ENCODE measurements around the gene SUV39H2. TPM values are rescaled to one million over a fixed set of nuclear protein-coding genes. Genes with fewer than 3 reads are reported as not detected.

The SUV39H2 gene
- total RNA-seq, 5 donors from 2014 or later (not counting 1 experiment from before 2014, with no cell fraction given), result 2.4 to 5.1 (median 3.4) TPM

GRCh38 chr10:14838582-14839304, 39.9 kb upstream of the SUV39H2 start:
- peaks cover 27 to 35% (median 33%) of the 10 kb centered on the region in 3 donors for H3K4me1 Mint-ChIP-seq
- ATAC-seq (replicated peaks in 1 of 4) (peak in 3 of 4 experiments; percentile 2 to 6 (median 3)), DNase-seq (peak in 18 of 35 experiments; percentile 3 to 38 (median 6))
- Histone ChIP-seq H3K27me3 (replicated peaks in 1 of 2; ENCODE audit: control insufficient read depth in 2 of 2, extremely low read depth in 1 of 2, insufficient read depth in 2 of 2, low read length in 1 of 2) (no peaks in the 10 kb centered on the region), H3K9me3 (no peaks in the 10 kb centered on the region), H3K4me3 (ENCODE audit: control insufficient read depth in 1 of 2, extremely low read depth in 1 of 2, low read length in 1 of 2) (peak overlapping the region; percentile 97 to 100), H3K4me1 (ENCODE audit: control insufficient read depth in 1 of 2, extremely low read depth in 1 of 2, insufficient read depth in 2 of 2, low read length in 2 of 2) (peaks cover 11 to 26% of the 10 kb centered on the region in 2 experiments), H3K27ac (ENCODE audit: low read length) (peak overlapping the region; percentile 89), H3K36me3 (ENCODE audit: control insufficient read depth in 2 of 2, extremely low read depth in 1 of 2, insufficient read depth in 1 of 2, low read length in 1 of 2) (peaks cover 0 to 26% of the 10 kb centered on the region in 2 donors)
- peaks cover 20% of the 10 kb centered on the region for H3K36me3 Mint-ChIP-seq
- CTCF ChIA-PET, result interaction anchor here (0.6 to 2.2 kb wide), 10 partner anchors 15 to 302 kb away, joined by 3 to 13 read pairs (median 4); partner anchors contain the start of genes MEIG1 (in 1 of the 2) and SUV39H2 (in 1 of the 2)
- no peaks in the 10 kb centered on the region for H3K9me3 Mint-ChIP-seq
- POLR2A ChIA-PET, result interaction anchor here (0.5 to 2.2 kb wide), 17 partner anchors 9 to 907 kb away, joined by 3 to 14 read pairs (median 5); partner anchors contain the start of genes MEIG1 (in 1 of the 2), RPP38 (in 1 of the 2) and SUV39H2 (in 1 of the 2)
- peak overlapping the region; percentile 95 to 96 for H3K27ac Mint-ChIP-seq
- H3K4me3 Mint-ChIP-seq, result peak overlapping the region; percentile 88 to 97 (median 92)
- no peaks in the 10 kb centered on the region for H3K27me3 Mint-ChIP-seq
- WGBS (ENCODE audit: insufficient coverage), result 1% methylated on average over 54 of the region's 60 CpGs

DNA sequence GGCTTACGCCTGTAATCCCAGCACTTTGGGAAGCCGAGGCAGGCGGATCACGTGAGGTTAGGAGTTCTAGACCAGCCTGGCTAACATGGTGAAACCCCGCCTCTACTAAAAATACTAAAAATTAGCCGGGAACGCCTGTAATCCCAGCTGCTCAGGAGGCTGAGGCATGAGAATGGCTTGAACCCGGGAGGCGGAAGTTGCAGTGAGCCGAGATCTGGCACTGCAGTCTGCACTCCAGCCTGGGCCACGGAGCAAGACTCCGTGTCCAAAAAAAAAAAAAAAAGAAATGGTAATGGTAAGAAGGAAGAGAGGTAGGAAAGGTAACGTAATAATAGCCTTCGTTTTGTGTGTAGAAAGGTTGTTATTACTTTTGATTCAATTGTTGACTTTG, 39.4 kb upstream of the SUV39H2 start:
- no peaks in the 10 kb centered on the region for H3K27me3 ChIP-seq (replicated peaks in 1 of 2; ENCODE audit: control insufficient read depth in 2 of 2, extremely low read depth in 1 of 2, insufficient read depth in 2 of 2, low read length in 1 of 2)
- DNase-seq, result no peak
- ChIA-PET CTCF (interaction anchor here in 1 of 2 donors (0.9 to 2.2 kb wide), 2 partner anchors 39 to 119 kb away, joined by 4 to 13 read pairs; partner anchors contain the start of genes MEIG1 and SUV39H2), POLR2A (interaction anchor here in 1 of 2 donors (0.6 kb wide), 1 partner anchor 33 kb away, joined by 5 read pairs; no protein-coding TSS in a partner anchor)
- Mint-ChIP-seq H3K27me3 (no peaks in the 10 kb centered on the region), H3K4me1 (peaks cover 28 to 35% (median 34%) of the 10 kb centered on the region in 3 donors), H3K4me3 (peak overlapping the region; percentile 88 to 97 (median 92)), H3K36me3 (peaks cover 24% of the 10 kb centered on the region), H3K27ac (peak overlapping the region; percentile 19 to 96), H3K9me3 (no peaks in the 10 kb centered on the region)
- 12% methylated on average over 10 of the region's 14 CpGs for WGBS (ENCODE audit: insufficient coverage)
- no peak for ATAC-seq (replicated peaks in 1 of 4)
- peaks cover 0 to 32% of the 10 kb centered on the region in 2 donors for H3K36me3 ChIP-seq (ENCODE audit: control insufficient read depth in 2 of 2, extremely low read depth in 1 of 2, insufficient read depth in 1 of 2, low read length in 1 of 2)
- H3K27ac ChIP-seq (ENCODE audit: low read length), result no peak overlapping the region
- peak overlapping the region; percentile 97 to 100 for H3K4me3 ChIP-seq (ENCODE audit: control insufficient read depth in 1 of 2, extremely low read depth in 1 of 2, low read length in 1 of 2)
- H3K9me3 ChIP-seq, result no peaks in the 10 kb centered on the region
- H3K4me1 ChIP-seq (ENCODE audit: control insufficient read depth in 1 of 2, extremely low read depth in 1 of 2, insufficient read depth in 2 of 2, low read length in 2 of 2), result peaks cover 11 to 26% of the 10 kb centered on the region in 2 experiments

DNA sequence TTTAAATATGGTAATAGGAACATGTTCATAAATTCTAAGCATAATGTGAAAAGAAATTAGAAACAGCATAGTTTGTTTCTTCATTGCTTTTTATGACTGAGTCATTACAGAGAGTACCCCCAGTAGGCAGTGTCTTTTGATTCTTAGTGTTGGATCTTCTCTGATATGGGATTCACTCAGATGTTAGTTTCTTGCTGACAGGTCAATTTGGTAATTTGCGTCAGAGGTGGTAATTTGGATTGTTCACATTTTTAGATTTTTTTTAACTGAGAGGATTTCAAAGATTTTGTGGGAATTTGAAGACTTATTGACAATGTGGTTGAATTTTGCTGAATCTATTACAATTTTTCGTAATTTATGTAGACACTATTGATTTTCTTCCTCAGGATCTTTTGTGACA, 38.5 kb upstream of the SUV39H2 start:
- Histone ChIP-seq H3K9me3 (no peaks in the 10 kb centered on the region), H3K36me3 (ENCODE audit: control insufficient read depth in 2 of 2, extremely low read depth in 1 of 2, insufficient read depth in 1 of 2, low read length in 1 of 2) (peaks cover 2 to 40% of the 10 kb centered on the region in 2 donors), H3K4me3 (ENCODE audit: control insufficient read depth in 1 of 2, extremely low read depth in 1 of 2, low read length in 1 of 2) (no peak overlapping the region), H3K27ac (ENCODE audit: low read length) (no peak overlapping the region), H3K4me1 (ENCODE audit: control insufficient read depth in 1 of 2, extremely low read depth in 1 of 2, insufficient read depth in 2 of 2, low read length in 2 of 2) (peaks cover 11 to 26% of the 10 kb centered on the region in 2 experiments), H3K27me3 (replicated peaks in 1 of 2; ENCODE audit: control insufficient read depth in 2 of 2, extremely low read depth in 1 of 2, insufficient read depth in 2 of 2, low read length in 1 of 2) (no peaks in the 10 kb centered on the region)
- Mint-ChIP-seq H3K27me3 (no peaks in the 10 kb centered on the region), H3K4me3 (peak overlapping the region in 2 of 3 donors; percentile 54 to 97), H3K4me1 (peaks cover 35 to 39% (median 36%) of the 10 kb centered on the region in 3 donors), H3K27ac (no peak overlapping the region), H3K9me3 (no peaks in the 10 kb centered on the region), H3K36me3 (peaks cover 30% of the 10 kb centered on the region)
- 100% methylated on average over 1 of the region's 2 CpGs for WGBS (ENCODE audit: insufficient coverage)
- ChIA-PET CTCF (no interaction called here), POLR2A (interaction anchor here in 1 of 2 donors (0.7 kb wide), 1 partner anchor 257 kb away, joined by 3 read pairs; no protein-coding TSS in a partner anchor)
- DNase-seq (no peak), ATAC-seq (replicated peaks in 1 of 4) (no peak)

- no peak overlapping the region for H3K27ac Mint-ChIP-seq
- Histone ChIP-seq H3K9me3 (no peaks in the 10 kb centered on the region), H3K27ac (ENCODE audit: low read length) (no peak overlapping the region), H3K27me3 (replicated peaks in 1 of 2; ENCODE audit: control insufficient read depth in 2 of 2, extremely low read depth in 1 of 2, insufficient read depth in 2 of 2, low read length in 1 of 2) (no peaks in the 10 kb centered on the region), H3K36me3 (ENCODE audit: control insufficient read depth in 2 of 2, extremely low read depth in 1 of 2, insufficient read depth in 1 of 2, low read length in 1 of 2) (peaks cover 3 to 52% of the 10 kb centered on the region in 2 donors), H3K4me1 (ENCODE audit: control insufficient read depth in 1 of 2, extremely low read depth in 1 of 2, insufficient read depth in 2 of 2, low read length in 2 of 2) (peaks cover 6 to 12% of the 10 kb centered on the region in 2 experiments), H3K4me3 (ENCODE audit: control insufficient read depth in 1 of 2, extremely low read depth in 1 of 2, low read length in 1 of 2) (no peak overlapping the region)
- no peak for DNase-seq
- H3K4me1 Mint-ChIP-seq, result peaks cover 28 to 30% (median 30%) of the 10 kb centered on the region in 3 donors
- CTCF ChIA-PET, result no interaction called here
- WGBS (ENCODE audit: insufficient coverage), result 100% methylated on average over 15 of the region's 15 CpGs
- no peak for ATAC-seq (replicated peaks in 1 of 4)
- H3K27me3 Mint-ChIP-seq, result no peaks in the 10 kb centered on the region
- no peak overlapping the region for H3K4me3 Mint-ChIP-seq
- POLR2A ChIA-PET, result interaction anchor here (0.5 to 0.6 kb wide), 3 partner anchors 34 to 320 kb away, joined by 3 to 9 read pairs (median 3); no protein-coding TSS in a partner anchor
- peaks cover 41% of the 10 kb centered on the region for H3K36me3 Mint-ChIP-seq
- H3K9me3 Mint-ChIP-seq, result no peaks in the 10 kb centered on the region
Measured at GRCh38 chr10:14843327-14843988, 35.2 kb upstream of the SUV39H2 start.

DNA sequence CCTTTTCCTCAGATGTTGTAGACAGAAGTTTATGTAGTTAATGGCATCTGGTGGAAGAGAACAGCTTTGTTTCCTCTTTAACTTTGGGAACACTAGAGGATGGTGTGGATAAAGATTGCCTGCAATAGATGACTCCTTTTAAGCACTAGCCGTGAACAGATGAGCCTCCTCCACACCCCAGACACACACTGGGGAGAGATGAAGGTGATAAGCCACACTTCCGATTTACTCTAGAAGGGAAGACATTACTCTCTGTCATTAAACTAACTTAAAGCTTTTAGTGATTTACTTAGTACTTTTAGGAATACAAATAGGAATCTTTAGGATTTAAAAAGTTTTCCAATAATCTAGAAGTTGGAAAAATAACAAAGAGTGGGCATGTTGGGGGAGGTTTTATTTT, 33.7 kb upstream of the SUV39H2 start:
- no peak overlapping the region for H3K27ac Mint-ChIP-seq

DNA sequence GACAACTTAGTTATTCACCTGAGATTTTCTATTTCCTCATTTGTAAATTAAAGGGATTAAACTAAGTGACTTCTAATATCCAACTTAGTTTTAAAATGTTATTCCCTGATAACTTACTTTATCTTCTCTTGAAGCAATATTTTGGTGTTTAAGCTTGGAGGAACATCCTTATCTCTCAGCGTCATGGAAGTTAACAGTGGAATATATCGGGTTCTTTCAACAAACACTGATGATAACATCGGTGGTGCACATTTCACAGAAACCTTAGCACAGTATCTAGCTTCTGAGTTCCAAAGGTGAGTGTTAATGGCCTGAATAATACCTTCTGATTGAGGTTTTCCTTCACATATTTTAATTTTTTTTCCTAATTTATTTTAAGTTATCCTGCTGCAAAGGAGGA, 26.4 kb upstream of the SUV39H2 start:
- no peak for ATAC-seq (replicated peaks in 1 of 4)
- H3K36me3 Mint-ChIP-seq, result peaks cover 46% of the 10 kb centered on the region
- peaks cover 0 to 47% of the 10 kb centered on the region in 2 donors for H3K36me3 ChIP-seq (ENCODE audit: control insufficient read depth in 2 of 2, extremely low read depth in 1 of 2, insufficient read depth in 1 of 2, low read length in 1 of 2)

More for the DNA sequence above, 33.7 kb upstream of the SUV39H2 start:
- Histone ChIP-seq H3K4me1 (ENCODE audit: control insufficient read depth in 1 of 2, extremely low read depth in 1 of 2, insufficient read depth in 2 of 2, low read length in 2 of 2) (peaks cover 0 to 2% of the 10 kb centered on the region in 2 experiments), H3K27ac (ENCODE audit: low read length) (no peak overlapping the region), H3K9me3 (no peaks in the 10 kb centered on the region), H3K36me3 (ENCODE audit: control insufficient read depth in 2 of 2, extremely low read depth in 1 of 2, insufficient read depth in 1 of 2, low read length in 1 of 2) (peaks cover 3 to 59% of the 10 kb centered on the region in 2 donors), H3K4me3 (ENCODE audit: control insufficient read depth in 1 of 2, extremely low read depth in 1 of 2, low read length in 1 of 2) (no peak overlapping the region), H3K27me3 (replicated peaks in 1 of 2; ENCODE audit: control insufficient read depth in 2 of 2, extremely low read depth in 1 of 2, insufficient read depth in 2 of 2, low read length in 1 of 2) (no peaks in the 10 kb centered on the region)
- Mint-ChIP-seq H3K36me3 (peaks cover 46% of the 10 kb centered on the region), H3K4me3 (no peak overlapping the region), H3K4me1 (peaks cover 18 to 19% (median 19%) of the 10 kb centered on the region in 3 donors), H3K27me3 (no peaks in the 10 kb centered on the region), H3K9me3 (no peaks in the 10 kb centered on the region)
- ATAC-seq (replicated peaks in 1 of 4) (no peak), DNase-seq (no peak)
- ChIA-PET CTCF (interaction anchor here in 1 of 2 donors (0.5 kb wide), 1 partner anchor 1473 kb away, joined by 3 read pairs; no protein-coding TSS in a partner anchor), POLR2A (interaction anchor here in 1 of 2 donors (1.3 kb wide), 1 partner anchor 13 kb away, joined by 6 read pairs; no protein-coding TSS in a partner anchor)
- no CpG with 5 or more reads among the region's 2 CpGs for WGBS (ENCODE audit: insufficient coverage)

More for the DNA sequence above, 26.4 kb upstream of the SUV39H2 start:
- DNase-seq, result no peak
- H3K27ac Mint-ChIP-seq, result no peak overlapping the region
- Histone ChIP-seq H3K4me1 (ENCODE audit: control insufficient read depth in 1 of 2, extremely low read depth in 1 of 2, insufficient read depth in 2 of 2, low read length in 2 of 2) (no peaks in the 10 kb centered on the region), H3K9me3 (no peaks in the 10 kb centered on the region), H3K27me3 (replicated peaks in 1 of 2; ENCODE audit: control insufficient read depth in 2 of 2, extremely low read depth in 1 of 2, insufficient read depth in 2 of 2, low read length in 1 of 2) (no peaks in the 10 kb centered on the region), H3K27ac (ENCODE audit: low read length) (no peak overlapping the region), H3K4me3 (ENCODE audit: control insufficient read depth in 1 of 2, extremely low read depth in 1 of 2, low read length in 1 of 2) (no peak overlapping the region)
- H3K4me1 Mint-ChIP-seq, result no peaks in the 10 kb centered on the region
- ChIA-PET CTCF (interaction anchor here in 1 of 2 donors (0.5 kb wide), 1 partner anchor 344 kb away, joined by 5 read pairs; no protein-coding TSS in a partner anchor), POLR2A (no interaction called here)
- H3K9me3 Mint-ChIP-seq, result no peaks in the 10 kb centered on the region
- no CpG with 5 or more reads among the region's 3 CpGs for WGBS (ENCODE audit: insufficient coverage)
- H3K4me3 Mint-ChIP-seq, result no peak overlapping the region
- H3K27me3 Mint-ChIP-seq, result no peaks in the 10 kb centered on the region

All from T-cell (primary cell).